ENCODE results near the gene CEACAM19.
"Not testable (repeated sequence)": the region's sequence is repeated elsewhere in the genome, so short reads cannot be mapped to it uniquely, and the experiment has no call there.

CEACAM19 gene

GRCh38 chr19:44707794-44708193 lies 36.5 kb downstream of the CEACAM19 start:
- in situ Hi-C loops (cut with MboI; ENCODE audit: low sequenced_read_pairs, unreplicated experiment) = no loop called here
- TF ChIP-seq CTCF (IDR thresholded peaks at IDR 0.05; ENCODE audit: borderline replicate concordance, control extremely low read depth, extremely low read depth, insufficient read depth, missing control alignments) = no peak
- DNase-seq (ENCODE audit: low spot score) = no peak

- DNase-seq (ENCODE audit: low spot score) = no peak
- in situ Hi-C loops (cut with MboI; ENCODE audit: low sequenced_read_pairs, unreplicated experiment) = no loop called here
Observed at GRCh38 chr19:44708940-44709339, 37.7 kb downstream of the CEACAM19 start.

GRCh38 chr19:44709434-44710266 lies 38.4 kb downstream of the CEACAM19 start:
- in situ Hi-C loops (cut with MboI; ENCODE audit: low sequenced_read_pairs, unreplicated experiment); DNase-seq (ENCODE audit: low spot score): not testable (repeated sequence)

More at GRCh38 chr19:44708940-44709339, 37.7 kb downstream of the CEACAM19 start:
- TF ChIP-seq CTCF (IDR thresholded peaks at IDR 0.05; ENCODE audit: borderline replicate concordance, control extremely low read depth, extremely low read depth, insufficient read depth, missing control alignments) = no peak

GRCh38 chr19:44710483-44710882 lies 39.2 kb downstream of the CEACAM19 start:
- in situ Hi-C loops (cut with MboI; ENCODE audit: low sequenced_read_pairs, unreplicated experiment) = no loop called here
- DNase-seq (ENCODE audit: low spot score) = no peak
- no peak for TF ChIP-seq CTCF (IDR thresholded peaks at IDR 0.05; ENCODE audit: borderline replicate concordance, control extremely low read depth, extremely low read depth, insufficient read depth, missing control alignments)

- no peak for TF ChIP-seq CTCF (IDR thresholded peaks at IDR 0.05; ENCODE audit: borderline replicate concordance, control extremely low read depth, extremely low read depth, insufficient read depth, missing control alignments)
- DNase-seq (ENCODE audit: low spot score) = no peak
- in situ Hi-C loops (cut with MboI; ENCODE audit: low sequenced_read_pairs, unreplicated experiment) = no loop called here
Observed at GRCh38 chr19:44712864-44713515, 41.7 kb downstream of the CEACAM19 start.

- DNase-seq (ENCODE audit: low spot score) = no peak
- no peak for TF ChIP-seq CTCF (IDR thresholded peaks at IDR 0.05; ENCODE audit: borderline replicate concordance, control extremely low read depth, extremely low read depth, insufficient read depth, missing control alignments)
- in situ Hi-C loops (cut with MboI; ENCODE audit: low sequenced_read_pairs, unreplicated experiment) = no loop called here
Observed at GRCh38 chr19:44714597-44715169, 43.4 kb downstream of the CEACAM19 start.

- in situ Hi-C loops (cut with MboI; ENCODE audit: low sequenced_read_pairs, unreplicated experiment) = no loop called here
- TF ChIP-seq CTCF (IDR thresholded peaks at IDR 0.05; ENCODE audit: borderline replicate concordance, control extremely low read depth, extremely low read depth, insufficient read depth, missing control alignments) = no peak
- no peak for DNase-seq (ENCODE audit: low spot score)
Observed at GRCh38 chr19:44717603-44718002, 46.3 kb downstream of the CEACAM19 start.
